Measurements from ENCODE around the gene TMEM41B. TPM values are rescaled to one million over a fixed set of nuclear protein-coding genes. Genes with fewer than 3 reads are reported as not detected.

Gene TMEM41B
- total and polyA plus RNA-seq, 2 of the 4 experiments (the other 2 are of a cell fraction), result 20.8 to 21.5 TPM

GRCh38 chr11:9231848-9232177, 82.6 kb downstream of the TMEM41B start:
- dilution Hi-C loops (cut with HindIII; ENCODE audit: low sequenced_read_pairs, unreplicated experiment), result no loop called here
- H3K9ac ChIP-seq (ENCODE audit: low read depth, low read length), result no peak overlapping the region; the same call in 1 of the 2 replicates
- no peak overlapping the region for H2BK5ac ChIP-seq (ENCODE audit: low read depth, low read length, poor library complexity, severe bottlenecking)
- H3K9me1 ChIP-seq (ENCODE audit: insufficient read depth, low read length), result peaks cover 26% of the 10 kb centered on the region
- H3K27me3 ChIP-seq (ENCODE audit: control insufficient read depth, insufficient read depth, low read length), result no peaks in the 10 kb centered on the region
- no peak overlapping the region for H2AK9ac ChIP-seq (replicated peaks; ENCODE audit: low read depth, low read length, poor library complexity)
- H3K4me3 ChIP-seq (ENCODE audit: insufficient read depth, low read depth, low read length), result no peak overlapping the region
- peaks cover 7 to 81% of the 10 kb centered on the region in 2 experiments for H3K79me1 ChIP-seq (ENCODE audit: low read depth in 1 of 2, low read length in 2 of 2)
- H3K23ac ChIP-seq (ENCODE audit: low read depth, low read length), result no peak overlapping the region
- H3K56ac ChIP-seq (ENCODE audit: extremely low read depth, insufficient read depth, low read length), result no peak overlapping the region
- ChIA-PET POLR2A (ENCODE audit: unreplicated experiment) (no interaction called here), CTCF (interaction anchor here (0.6 kb wide), 1 partner anchor 66 kb away, joined by 4 read pairs; no protein-coding TSS in a partner anchor)
- no peak overlapping the region for H3K27ac ChIP-seq (ENCODE audit: insufficient read depth, low read length)
- ATAC-seq (ENCODE audit: low read depth) (peak; percentile 82), DNase-seq (peak; percentile 72)
- H2AFZ ChIP-seq (replicated peaks; ENCODE audit: low read length, poor library complexity), result no peak overlapping the region
- TF ChIP-seq MXI1 (IDR thresholded peaks at IDR 0.05; ENCODE audit: borderline replicate concordance, low read depth, low read length), result no peak
- no peak for TF ChIP-seq RCOR1 (IDR thresholded peaks at IDR 0.05; ENCODE audit: insufficient replicate concordance, low read length)
- no peak for TF ChIP-seq NFE2L2 (IDR thresholded peaks at IDR 0.05; ENCODE audit: low read depth, low read length)
- TF ChIP-seq USF2 (IDR thresholded peaks at IDR 0.05; ENCODE audit: low read depth, low read length), result no peak
- H4K91ac ChIP-seq (ENCODE audit: insufficient read depth, low read depth, low read length), result no peak overlapping the region
- no peak overlapping the region for H2BK15ac ChIP-seq (ENCODE audit: low read depth, low read length)
- no peak overlapping the region for H4K8ac ChIP-seq (ENCODE audit: low read depth in 2 of 2, low read length in 2 of 2)
- intact Hi-C loops (cut with micrococcal nuclease), result no loop called here
- H4K20me1 ChIP-seq (ENCODE audit: insufficient read depth, low read length), result peaks cover 89% of the 10 kb centered on the region
- H2BK120ac ChIP-seq (ENCODE audit: low read depth, low read length), result no peak overlapping the region
- H3K9me3 ChIP-seq (ENCODE audit: control insufficient read depth, insufficient read depth, low read length), result no peaks in the 10 kb centered on the region
- no CpG with 5 or more reads among the region's 1 CpG for WGBS, 2 experiments (ENCODE audit: extremely low coverage in 2 of 2, insufficient read length in 1 of 2)
- H3K4ac ChIP-seq (ENCODE audit: low read depth, low read length), result no peak overlapping the region
- H3K4me1 ChIP-seq (ENCODE audit: control insufficient read depth, insufficient read depth, low read length), result peaks cover 15% of the 10 kb centered on the region
- no peak overlapping the region for H3K18ac ChIP-seq (ENCODE audit: low read depth, low read length)
- H2AK5ac ChIP-seq (ENCODE audit: low read depth, low read length), result no peak overlapping the region
- in situ Hi-C loops (cut with MboI; ENCODE audit: low sequenced_read_pairs), result no loop called here
- peak overlapping the region; percentile 44 for H3K4me2 ChIP-seq (ENCODE audit: low read depth, low read length)
- no peak overlapping the region for H3K14ac ChIP-seq (replicated peaks; ENCODE audit: low read depth, low read length)
- H4K5ac ChIP-seq (ENCODE audit: low read depth, low read length), result no peak overlapping the region
- no peak overlapping the region for H2BK20ac ChIP-seq (ENCODE audit: low read depth, low read length)
- no peaks in the 10 kb centered on the region for H3K36me3 ChIP-seq (ENCODE audit: control insufficient read depth, insufficient read depth, low read length)
- BruUV-seq (replicated peaks), result no TSS peak

Small RNAs within 50 kb of the gene (microRNA-seq; reads per million reads assigned to microRNA genes)
- gene RF00017 (ENCODE audit: insufficient read depth, insufficient read length), result not detected

Small RNAs within 50 kb of the gene (small RNA-seq; reads per million reads assigned to genes)
- gene RF00017, result 0 reads per million in 5 experiments

Other genes starting within 250 kb of the TMEM41B start
- gene SCUBE2, start 223.0 kb downstream of the TMEM41B start, total RNA-seq (2012; rRNA removed), result 0.56 and 0.72 TPM in 2 replicates
- 0.43 and 0.53 TPM in 2 replicates for gene SCUBE2, start 223.0 kb downstream of the TMEM41B start, polyA plus RNA-seq (2012; rRNA removed)
- 182 and 192 TPM in 2 replicates for gene DENND5A, start 49.2 kb downstream of the TMEM41B start, total RNA-seq (2012; rRNA removed)
- 175 and 179 TPM in 2 replicates for gene DENND5A, start 49.2 kb downstream of the TMEM41B start, polyA plus RNA-seq (2012; rRNA removed)
- gene IPO7, start 70.1 kb upstream of the TMEM41B start, total RNA-seq (2012; rRNA removed), result 110 and 124 TPM in 2 replicates
- 32.5 and 40.6 TPM in 2 replicates for gene IPO7, start 70.1 kb upstream of the TMEM41B start, polyA plus RNA-seq (2012; rRNA removed)
- gene ZNF143, start 146.4 kb upstream of the TMEM41B start, total RNA-seq (2012; rRNA removed), result 49.6 and 58.9 TPM in 2 replicates
- gene ZNF143, start 146.4 kb upstream of the TMEM41B start, polyA plus RNA-seq (2012; rRNA removed), result 22.7 and 23.8 TPM in 2 replicates